T-helper 1 cell treated with Interleukin-12 subunit alpha and Interleukin-12 subunit beta and Interleukin-4 antibody, amounts not matched to agents 30 μg/mL and 1 μg/mL, for 36 hours (primary cell): ENCODE data around the gene AJM1.
"Not testable (repeated sequence)": the region's sequence is repeated elsewhere in the genome, so short reads cannot be mapped to it uniquely, and the experiment has no call there.

Experiments used
- H3K27ac Mint-ChIP-seq: one replicate; pipeline ENCODE4 v1.8.0; 2021; ENCODE audit warnings: mild to moderate bottlenecking, mixed read lengths
- H3K27me3 Mint-ChIP-seq: one replicate; pipeline ENCODE4 v1.8.0; 2021; ENCODE audit warnings: low read depth, mixed read lengths
- H3K36me3 Mint-ChIP-seq: one replicate; pipeline ENCODE4 v1.8.0; 2021; ENCODE audit warnings: low read depth, mixed read lengths
- H3K4me1 Mint-ChIP-seq: one replicate; pipeline ENCODE4 v1.8.0; 2021; ENCODE audit warnings: low read depth, mixed read lengths
- H3K4me3 Mint-ChIP-seq: one replicate; pipeline ENCODE4 v1.8.0; 2021; ENCODE audit warnings: mild to moderate bottlenecking, moderate library complexity, mixed read lengths
- H3K9me3 Mint-ChIP-seq: one replicate; pipeline ENCODE4 v1.8.0; 2021; ENCODE audit warnings: mixed read lengths

The AJM1 gene

DNA sequence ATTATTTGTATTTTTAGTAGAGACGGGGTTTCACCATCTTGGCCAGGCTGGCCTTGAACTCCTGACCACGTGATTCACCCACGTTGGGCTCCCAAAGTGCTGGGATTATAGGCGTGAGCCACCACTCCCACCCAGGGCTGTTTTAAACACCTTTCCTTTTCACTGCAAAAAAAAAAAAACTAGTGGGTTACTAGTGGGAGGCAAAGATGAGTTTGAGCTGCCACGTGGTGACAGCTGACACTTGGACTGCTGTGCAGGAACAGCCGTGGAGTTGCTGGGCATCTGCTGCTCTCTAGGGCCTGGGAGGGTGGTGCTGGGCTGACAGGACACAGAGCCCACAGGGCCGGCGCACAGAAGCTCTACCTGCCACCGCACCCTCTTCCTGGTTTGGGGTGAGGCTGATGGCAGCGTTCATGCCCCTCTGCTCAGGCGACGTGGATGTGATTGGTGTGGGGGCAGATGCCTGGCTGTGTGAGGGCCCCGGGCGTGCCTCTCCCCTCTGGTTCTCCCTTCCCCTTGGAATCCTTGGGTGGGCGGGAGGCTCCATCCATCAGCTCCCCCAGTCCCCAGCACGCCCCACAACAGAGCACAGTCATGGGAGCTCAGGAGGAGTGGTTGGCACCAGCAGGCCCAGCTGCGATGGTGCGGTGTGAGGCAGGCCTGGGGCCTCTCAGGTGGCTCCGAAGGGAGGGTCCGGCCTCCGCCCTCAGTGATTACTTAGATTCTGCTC lies 17.6 kb upstream of the AJM1 start:
- H3K4me1 Mint-ChIP-seq, result peaks cover 4% of the 10 kb centered on the region
- H3K9me3 Mint-ChIP-seq, result no peaks in the 10 kb centered on the region
- H3K36me3 Mint-ChIP-seq, result no peaks in the 10 kb centered on the region
- no peak overlapping the region for H3K27ac Mint-ChIP-seq
- H3K4me3 Mint-ChIP-seq, result no peak overlapping the region
- no peaks in the 10 kb centered on the region for H3K27me3 Mint-ChIP-seq

DNA sequence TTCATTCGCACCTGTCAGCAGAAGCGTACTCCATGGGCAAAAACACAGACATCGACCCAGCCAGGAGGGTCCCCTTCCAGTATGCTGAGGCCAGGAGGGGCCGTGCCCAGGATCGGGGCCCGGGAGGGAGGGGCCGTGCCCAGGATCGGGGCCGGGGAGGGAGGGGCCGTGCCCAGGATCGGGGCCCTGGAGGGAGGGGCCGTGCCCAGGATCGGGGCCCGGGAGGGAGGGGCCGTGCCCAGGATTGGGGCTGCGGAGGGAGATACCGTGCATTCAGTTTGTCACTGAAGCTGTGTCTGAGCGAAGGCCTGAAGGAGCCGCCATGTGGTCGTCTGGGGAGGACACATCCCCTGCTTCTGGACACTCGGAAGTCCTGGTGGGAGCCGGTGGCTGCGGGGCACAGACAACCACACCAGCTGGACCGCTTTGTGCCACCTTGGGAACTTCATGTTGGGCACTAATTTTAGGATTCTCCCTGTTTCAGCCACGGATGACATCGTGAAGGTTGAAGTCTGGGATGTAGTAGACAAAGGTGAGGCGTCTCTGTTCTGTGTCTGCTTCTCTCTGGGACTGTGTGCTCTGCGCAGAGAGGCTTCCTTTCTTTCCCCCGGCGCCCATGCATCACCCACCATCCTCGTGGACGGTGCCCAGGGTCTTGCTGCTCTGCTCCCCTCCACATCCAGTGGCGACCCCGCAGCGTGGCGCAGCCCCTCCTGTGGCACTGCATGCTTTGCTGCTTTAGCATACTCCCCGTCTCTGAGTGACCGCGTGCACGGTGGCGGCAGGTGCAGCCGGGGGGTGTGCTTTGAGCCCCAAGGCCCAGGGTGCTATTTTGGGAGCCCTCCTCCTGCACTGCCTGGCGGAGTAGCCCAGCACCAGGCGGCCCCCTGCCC lies 16.7 kb upstream of the AJM1 start:
- Mint-ChIP-seq H3K4me1 (peaks cover 4% of the 10 kb centered on the region), H3K27ac (no peak overlapping the region), H3K9me3 (no peaks in the 10 kb centered on the region), H3K27me3 (no peaks in the 10 kb centered on the region), H3K36me3 (no peaks in the 10 kb centered on the region), H3K4me3 (no peak overlapping the region)

DNA sequence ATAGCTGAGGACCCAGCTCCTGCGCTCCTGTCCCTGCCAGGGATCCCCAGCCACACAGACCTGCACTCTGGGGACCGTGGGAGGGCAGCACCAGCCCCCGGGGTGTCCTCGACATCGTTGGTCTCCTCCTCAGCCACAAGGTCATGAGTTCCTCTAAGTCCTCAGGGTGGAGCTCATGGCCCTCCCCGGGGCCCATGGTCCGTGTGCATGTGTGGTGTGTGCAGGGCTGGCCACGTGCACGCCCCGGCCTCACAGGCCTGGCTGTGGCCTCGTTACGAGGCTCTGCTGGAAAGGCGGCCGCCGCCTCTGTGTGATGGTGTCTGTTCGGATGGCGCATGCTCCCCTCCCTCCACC lies 16.1 kb upstream of the AJM1 start:
- Mint-ChIP-seq H3K4me1 (peaks cover under 1% of the 10 kb centered on the region), H3K36me3 (no peaks in the 10 kb centered on the region), H3K27ac (no peak overlapping the region), H3K4me3 (no peak overlapping the region), H3K9me3 (no peaks in the 10 kb centered on the region), H3K27me3 (no peaks in the 10 kb centered on the region)

- Mint-ChIP-seq H3K27ac (no peak overlapping the region), H3K36me3 (no peaks in the 10 kb centered on the region), H3K27me3 (no peaks in the 10 kb centered on the region), H3K9me3 (no peaks in the 10 kb centered on the region), H3K4me3 (no peak overlapping the region), H3K4me1 (no peaks in the 10 kb centered on the region)
Observed at GRCh38 chr9:136826703-136827582, 15.3 kb upstream of the AJM1 start.

DNA sequence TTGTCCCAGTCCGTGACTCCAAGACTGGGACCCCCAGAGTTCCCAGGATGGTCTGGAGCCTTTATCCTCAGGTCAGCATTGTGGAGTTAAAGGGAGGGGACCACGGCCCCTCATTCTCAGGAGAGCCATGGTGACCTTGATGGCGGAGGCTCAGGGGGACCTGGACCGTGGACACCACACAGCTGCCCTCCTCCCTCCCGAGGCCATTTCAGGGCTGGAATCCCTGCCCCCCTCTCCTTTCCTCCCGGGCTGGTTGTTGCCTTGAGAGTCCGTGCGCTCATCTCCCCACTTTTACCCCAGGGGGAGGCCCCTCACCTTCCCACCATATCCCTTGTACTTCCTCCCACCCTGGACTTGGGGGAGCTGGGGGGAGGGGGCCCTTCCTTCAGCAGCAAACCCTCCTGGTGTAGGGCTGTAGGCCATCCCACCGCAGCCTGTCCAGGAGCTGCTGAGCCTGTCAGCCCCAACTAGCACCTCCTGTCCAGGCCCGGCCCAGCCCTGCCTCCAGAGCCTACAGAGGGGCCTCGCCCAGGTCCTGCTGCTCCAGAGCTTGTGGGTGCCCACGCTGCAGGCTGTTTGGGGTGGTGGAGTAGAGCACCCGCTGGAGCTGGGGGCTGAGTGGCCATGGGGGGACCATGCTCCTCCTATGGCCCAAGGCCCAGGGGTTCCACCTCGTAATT lies 14.3 kb upstream of the AJM1 start:
- no peak overlapping the region for H3K27ac Mint-ChIP-seq
- H3K4me1 Mint-ChIP-seq, result no peaks in the 10 kb centered on the region
- H3K4me3 Mint-ChIP-seq, result no peak overlapping the region
- no peaks in the 10 kb centered on the region for H3K27me3 Mint-ChIP-seq
- peaks cover 2% of the 10 kb centered on the region for H3K36me3 Mint-ChIP-seq
- no peaks in the 10 kb centered on the region for H3K9me3 Mint-ChIP-seq

DNA sequence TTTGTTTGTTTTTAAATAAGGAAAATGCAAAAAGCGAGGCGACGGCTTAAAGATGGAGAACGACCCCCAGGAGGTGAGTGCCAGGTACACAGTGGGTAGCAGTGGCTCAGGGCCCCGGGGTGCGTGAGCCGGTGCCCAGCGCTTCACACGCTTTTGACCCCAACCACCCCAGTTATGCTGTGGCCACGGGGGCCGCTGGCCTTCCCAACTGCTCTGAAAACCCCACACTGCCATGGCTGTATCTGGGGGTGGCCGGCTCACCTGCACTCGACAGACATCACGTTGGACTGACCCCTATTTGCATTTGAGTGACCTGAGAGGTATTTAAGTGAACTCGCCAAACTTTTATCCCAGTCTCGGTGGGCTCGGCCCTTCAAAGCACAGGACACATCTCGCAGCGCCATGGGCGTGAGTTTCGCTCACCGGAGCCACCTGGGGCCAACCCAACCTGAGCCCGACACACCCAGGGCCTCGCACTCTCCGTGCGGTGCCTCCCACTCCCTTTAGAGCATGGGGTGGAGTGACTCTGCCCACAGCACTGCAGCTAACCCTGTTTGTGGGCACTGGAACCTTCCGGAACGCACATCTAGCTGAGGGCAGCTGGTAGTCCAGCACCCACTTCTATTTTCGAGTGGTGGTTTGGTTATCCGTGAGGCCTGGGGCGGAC lies 13.7 kb upstream of the AJM1 start:
- Mint-ChIP-seq H3K4me1 (no peaks in the 10 kb centered on the region), H3K9me3 (no peaks in the 10 kb centered on the region), H3K27me3 (no peaks in the 10 kb centered on the region), H3K4me3 (no peak overlapping the region), H3K27ac (no peak overlapping the region), H3K36me3 (peaks cover 2% of the 10 kb centered on the region)

DNA sequence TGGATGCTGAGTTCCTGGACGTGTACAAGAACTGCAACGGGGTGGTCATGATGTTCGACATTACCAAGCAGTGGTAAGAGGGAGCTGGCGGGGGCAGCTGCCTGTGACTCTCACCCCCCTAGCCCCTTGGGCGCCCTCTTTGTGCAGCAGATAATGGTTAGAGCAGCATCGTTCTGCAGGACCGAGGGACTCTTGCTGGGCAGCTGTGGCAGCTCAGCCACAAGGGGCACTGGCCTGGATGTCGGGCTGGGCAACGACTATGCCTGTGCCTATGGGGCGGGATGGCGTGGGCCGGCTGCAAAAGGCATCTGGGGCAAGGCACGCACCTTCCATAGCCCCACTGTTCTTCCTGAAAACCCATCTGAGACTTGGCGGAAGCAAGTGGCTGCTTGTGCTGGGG lies 12.9 kb upstream of the AJM1 start:
- no peak overlapping the region for H3K27ac Mint-ChIP-seq
- no peaks in the 10 kb centered on the region for H3K9me3 Mint-ChIP-seq
- H3K27me3 Mint-ChIP-seq, result no peaks in the 10 kb centered on the region
- peaks cover 6% of the 10 kb centered on the region for H3K36me3 Mint-ChIP-seq
- no peak overlapping the region for H3K4me3 Mint-ChIP-seq
- H3K4me1 Mint-ChIP-seq, result no peaks in the 10 kb centered on the region

DNA sequence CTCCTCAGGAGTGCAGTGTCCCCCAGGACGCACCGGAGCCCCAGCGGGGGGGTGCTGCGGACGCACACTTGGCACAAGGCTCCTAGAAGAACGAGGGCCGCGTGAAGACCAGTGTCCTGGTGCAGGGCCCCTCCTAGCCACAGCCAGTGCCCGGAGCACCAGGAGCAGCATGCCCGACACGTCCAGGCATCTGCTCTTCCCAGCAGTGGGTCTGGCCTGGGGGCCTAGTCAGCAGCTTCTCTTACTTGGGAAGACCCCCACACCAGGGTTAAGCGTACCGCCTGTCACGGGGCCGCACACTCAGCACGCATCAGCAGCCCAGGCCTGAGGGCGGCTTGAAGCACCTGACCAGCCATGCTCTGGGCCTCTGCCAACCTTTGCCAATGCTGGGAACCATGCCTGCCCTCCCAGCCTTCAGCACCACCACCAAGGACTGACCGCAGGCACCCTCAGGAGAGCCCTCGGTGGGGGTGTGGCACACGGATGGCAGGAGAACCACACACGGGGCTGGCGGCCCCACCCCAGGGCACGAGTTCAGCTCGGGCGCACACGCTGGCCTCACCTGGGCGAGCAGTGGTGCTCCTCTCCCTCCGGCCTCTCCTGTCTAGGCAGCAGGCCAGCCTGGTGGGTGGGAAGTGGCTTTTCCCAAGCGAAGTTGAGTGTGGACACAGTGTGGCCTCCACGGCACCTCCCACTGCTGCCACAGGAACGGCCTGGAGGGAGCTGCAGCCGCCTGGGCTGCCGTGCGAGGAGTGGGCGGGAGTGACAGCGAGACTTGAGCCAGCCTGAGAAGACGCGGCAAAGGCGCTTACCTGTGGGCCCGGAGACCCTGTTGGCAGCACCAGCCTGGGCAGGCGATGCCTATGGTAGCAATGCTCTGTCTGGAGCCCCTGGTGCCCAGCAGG lies 12.0 kb upstream of the AJM1 start:
- no peaks in the 10 kb centered on the region for H3K9me3 Mint-ChIP-seq
- H3K27ac Mint-ChIP-seq, result no peak overlapping the region
- H3K4me1 Mint-ChIP-seq, result no peaks in the 10 kb centered on the region
- no peaks in the 10 kb centered on the region for H3K27me3 Mint-ChIP-seq
- H3K36me3 Mint-ChIP-seq, result peaks cover 6% of the 10 kb centered on the region
- no peak overlapping the region for H3K4me3 Mint-ChIP-seq

DNA sequence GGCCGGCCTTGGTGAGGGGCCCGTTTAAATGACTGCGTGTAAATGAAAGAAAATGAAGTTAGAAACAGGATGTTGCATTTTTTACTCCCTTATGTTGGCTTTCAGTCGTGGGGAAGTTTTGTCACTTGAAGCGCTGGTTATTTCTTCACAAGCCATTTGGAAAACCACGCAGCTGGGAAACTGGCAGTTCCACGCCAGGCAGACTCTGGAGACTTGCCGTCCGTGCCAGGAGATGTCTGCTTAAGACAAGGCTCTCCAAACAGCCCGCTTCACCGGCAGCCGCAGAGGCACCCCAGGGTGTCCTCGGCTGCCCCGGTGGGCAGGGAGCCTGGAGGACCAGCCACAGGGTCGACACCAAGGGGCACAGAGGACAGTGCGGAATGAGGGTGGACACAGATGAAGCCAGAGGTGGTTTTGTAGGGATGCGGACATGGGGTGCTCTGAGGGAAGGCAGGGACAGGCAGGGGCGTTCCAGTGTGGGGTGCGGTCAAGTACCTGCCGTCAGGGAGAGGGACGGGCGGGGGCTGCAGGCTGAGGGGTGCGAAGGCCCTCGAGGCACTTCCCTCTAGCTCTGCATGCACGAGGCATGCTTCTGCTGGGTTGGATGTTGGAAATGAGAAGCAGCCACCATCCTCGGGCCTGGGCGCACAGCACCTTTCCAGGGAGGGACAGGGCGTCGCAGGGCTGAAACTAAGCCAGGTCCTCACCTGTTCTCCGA lies 11.1 kb upstream of the AJM1 start:
- Mint-ChIP-seq H3K9me3 (no peaks in the 10 kb centered on the region), H3K4me3 (no peak overlapping the region), H3K27ac (no peak overlapping the region), H3K36me3 (peaks cover 6% of the 10 kb centered on the region), H3K27me3 (no peaks in the 10 kb centered on the region), H3K4me1 (no peaks in the 10 kb centered on the region)

DNA sequence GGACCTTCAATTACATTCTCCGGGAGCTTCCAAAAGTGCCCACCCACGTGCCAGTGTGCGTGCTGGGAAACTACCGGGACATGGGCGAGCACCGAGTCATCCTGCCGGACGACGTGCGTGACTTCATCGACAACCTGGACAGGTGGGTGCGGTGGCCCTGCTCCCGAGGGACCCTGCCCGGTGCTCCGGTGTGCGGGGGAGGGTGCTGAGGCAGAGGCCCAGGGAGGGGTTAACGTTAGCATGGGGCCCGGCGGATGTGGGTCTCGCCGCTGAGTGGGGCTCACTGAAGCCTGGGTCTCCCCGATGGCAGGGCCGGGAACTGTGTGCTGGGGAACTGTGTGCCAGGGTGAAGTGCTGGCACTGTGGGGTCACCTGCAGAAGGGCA lies 10.6 kb upstream of the AJM1 start:
- H3K36me3 Mint-ChIP-seq, result peaks cover 6% of the 10 kb centered on the region
- H3K9me3 Mint-ChIP-seq, result no peaks in the 10 kb centered on the region
- H3K27ac Mint-ChIP-seq, result no peak overlapping the region
- no peaks in the 10 kb centered on the region for H3K27me3 Mint-ChIP-seq
- H3K4me1 Mint-ChIP-seq, result no peaks in the 10 kb centered on the region
- no peak overlapping the region for H3K4me3 Mint-ChIP-seq

- no peaks in the 10 kb centered on the region for H3K27me3 Mint-ChIP-seq
- H3K27ac Mint-ChIP-seq, result no peak overlapping the region
- H3K36me3 Mint-ChIP-seq, result peaks cover 6% of the 10 kb centered on the region
- H3K9me3 Mint-ChIP-seq, result no peaks in the 10 kb centered on the region
- H3K4me3 Mint-ChIP-seq, result no peak overlapping the region
- no peaks in the 10 kb centered on the region for H3K4me1 Mint-ChIP-seq
Observed at GRCh38 chr9:136832581-136832980, 9.7 kb upstream of the AJM1 start.

DNA sequence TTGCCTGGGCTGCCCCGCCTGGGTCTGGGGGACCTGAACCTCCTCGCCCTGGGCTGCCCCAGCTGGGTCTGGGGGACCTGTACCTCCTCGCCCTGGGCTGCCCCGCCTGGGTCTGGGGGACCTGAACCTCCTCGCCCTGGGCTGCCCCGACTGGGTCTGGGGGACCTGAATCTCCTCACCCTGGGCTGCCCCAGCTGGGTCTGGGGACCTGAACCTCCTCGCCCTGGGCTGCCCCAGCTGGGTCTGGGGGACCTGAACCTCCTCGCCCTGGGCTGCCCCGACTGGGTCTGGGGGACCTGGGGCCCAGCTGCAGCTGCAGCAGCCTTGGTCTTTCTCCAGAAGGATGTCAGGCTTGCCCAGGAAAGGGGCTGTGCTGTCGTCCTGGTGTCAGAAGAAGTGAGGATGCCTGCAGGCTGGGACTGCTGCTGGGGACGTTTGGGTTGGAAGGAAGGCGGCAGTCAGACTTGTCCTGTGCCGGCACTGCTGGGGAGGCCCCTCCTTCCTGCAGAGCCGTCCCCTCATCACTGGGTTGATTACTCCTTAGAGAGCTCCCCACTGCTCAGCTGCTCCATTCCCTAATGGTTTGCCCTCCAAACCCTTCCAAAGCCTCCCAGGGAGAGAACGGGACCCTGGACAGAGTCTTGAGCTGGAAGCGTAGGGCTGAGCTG lies 8.8 kb upstream of the AJM1 start:
- H3K9me3 Mint-ChIP-seq, result not testable (repeated sequence)

More for the DNA sequence above, 8.8 kb upstream of the AJM1 start:
- not testable (repeated sequence) for H3K27ac Mint-ChIP-seq, H3K36me3 Mint-ChIP-seq, H3K4me1 Mint-ChIP-seq, H3K4me3 Mint-ChIP-seq, H3K27me3 Mint-ChIP-seq
